Mammary epithelial cell (primary cell): ENCODE data around the gene LRMDA.

Experiments
- CTCF ChIP-seq, 2 donors: IDR thresholded peaks in 1 of 2; conservative IDR thresholded peaks in 1 of 2; 2 replicates each; pipeline ENCODE4 v1.5.1; 2011 to 2012; ENCODE audit warnings: inconsistent platforms in 2 of 2, low read length in 2 of 2, mild to moderate bottlenecking in 2 of 2, control low read depth in 1 of 2, low read depth in 1 of 2; ENCODE audit not compliant: insufficient read depth in 1 of 2; ENCODE audit errors: extremely low read depth in 1 of 2
- EZH2 ChIP-seq: IDR thresholded peaks from 2 replicates; pipeline ENCODE4 v1.6.1; 2012; ENCODE audit warnings: low read length, inconsistent platforms, borderline replicate concordance

GRCh38 chr10:76416642-76417041 is 985.2 kb downstream of the LRMDA start:
- TF ChIP-seq EZH2 (no peak), CTCF (conservative IDR thresholded peaks at IDR 0.05 in 1 of 2, IDR thresholded peaks at IDR 0.05 in 1 of 2; ENCODE audit: extremely low read depth in 1 of 2, insufficient read depth in 1 of 2, low read depth in 1 of 2, low read length in 2 of 2) (no peak)
